Thymus (tissue), 11 donors: ENCODE measurements around the gene JDP2. TPM values are rescaled to one million over a fixed set of nuclear protein-coding genes. Genes with fewer than 3 reads are reported as not detected.

Experiments
- DNase-seq, 9 donors: peaks; one replicate each; pipeline ENCODE4 v3.0.0-alpha.2; 2013; ENCODE audit warnings: low spot score in 9 of 9, low read depth in 6 of 9, missing footprints in 1 of 9
- H3K27ac ChIP-seq, 2 donors: one replicate each; pipeline ENCODE4 v1.5.1; 2013; ENCODE audit warnings: control low read depth in 1 of 2, low read depth in 1 of 2, low read length in 1 of 2, mild to moderate bottlenecking in 1 of 2, moderate library complexity in 1 of 2
- H3K27me3 ChIP-seq, 2 donors: one replicate each; pipeline ENCODE4 v1.5.1; 2013; ENCODE audit warnings: low read length in 1 of 2; ENCODE audit not compliant: control insufficient read depth in 2 of 2, insufficient read depth in 1 of 2
- H3K36me3 ChIP-seq, 2 donors: one replicate each; pipeline ENCODE4 v1.5.1; 2013; ENCODE audit warnings: low read length in 1 of 2, mild to moderate bottlenecking in 1 of 2, moderate library complexity in 1 of 2; ENCODE audit not compliant: control insufficient read depth in 2 of 2, insufficient read depth in 2 of 2
- H3K4me1 ChIP-seq, 2 donors: one replicate each; pipeline ENCODE4 v1.5.1; 2013; ENCODE audit warnings: low read length in 2 of 2; ENCODE audit not compliant: control insufficient read depth in 2 of 2, insufficient read depth in 2 of 2
- H3K4me3 ChIP-seq, 2 donors: one replicate each; pipeline ENCODE4 v1.5.1; 2013; ENCODE audit warnings: low read length in 2 of 2, control low read depth in 1 of 2, mild to moderate bottlenecking in 1 of 2
- H3K9me3 ChIP-seq, 2 donors: one replicate each; pipeline ENCODE4 v1.5.1; 2013; ENCODE audit warnings: low read length in 1 of 2, mild to moderate bottlenecking in 1 of 2; ENCODE audit not compliant: control insufficient read depth in 2 of 2, insufficient read depth in 1 of 2
- WGBS: extraction: QIAGEN DNeasy Blood & Tissue Kit; methylation state at CpG from one replicate; pipeline ENCODE4 v1.1.7; 2013; 5-methylcytosine and 5-hydroxymethylcytosine counted together
- polyA plus RNA-seq: library from polyadenylated mRNA; stranded (reverse); fragments of 200-250 nt; gene quantifications from one replicate; pipeline ENCODE4 v1.2.3, GENCODE V29; 2013
- total RNA-seq: library from RNA; stranded (reverse); fragments of 120-200 nt; gene quantifications from one replicate; pipeline ENCODE4 v1.2.4, GENCODE V29; 2013
- donor health status: healthy.

Gene JDP2
- total and polyA plus RNA-seq, 2 donors = 4.3 to 13.4 TPM

DNA sequence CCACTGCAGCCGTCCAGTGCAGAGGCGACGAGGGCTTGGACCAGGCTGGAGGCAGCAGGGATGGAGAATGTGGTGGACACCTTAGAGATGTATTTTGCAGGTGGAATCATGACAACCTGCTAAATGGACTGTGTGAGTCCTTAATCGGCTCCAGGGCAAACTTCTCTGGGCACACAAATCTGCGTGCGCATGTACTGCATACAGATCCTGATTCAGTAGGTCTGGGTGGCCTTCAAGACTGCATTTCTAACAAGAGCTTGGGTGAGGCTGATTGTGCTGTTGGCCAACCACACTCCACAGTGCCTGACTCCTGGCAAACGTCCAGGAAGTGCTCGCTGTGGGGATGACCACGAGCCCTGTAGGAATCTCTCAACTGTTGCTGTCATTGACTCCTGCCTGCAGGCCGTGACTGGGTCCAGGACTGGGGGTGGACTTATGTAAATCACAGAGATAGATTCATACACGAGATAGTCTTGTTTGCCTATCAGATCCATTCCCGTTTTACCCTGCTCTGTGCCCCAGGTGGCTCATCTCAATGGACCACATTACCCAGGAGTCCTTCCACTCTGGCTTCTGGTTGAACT is 27.2 kb downstream of the JDP2 start:
- Histone ChIP-seq H3K4me3 (no peak overlapping the region), H3K27me3 (no peaks in the 10 kb centered on the region), H3K9me3 (no peaks in the 10 kb centered on the region), H3K36me3 (no peaks in the 10 kb centered on the region), H3K4me1 (peaks cover 3 to 25% of the 10 kb centered on the region in 2 donors), H3K27ac (no peak overlapping the region)
- DNase-seq = no peak
- WGBS = 83% methylated on average over 12 of the region's 12 CpGs

- Histone ChIP-seq H3K27ac (no peak overlapping the region), H3K9me3 (no peaks in the 10 kb centered on the region), H3K4me1 (peaks cover 3 to 17% of the 10 kb centered on the region in 2 donors), H3K36me3 (no peaks in the 10 kb centered on the region), H3K4me3 (no peak overlapping the region), H3K27me3 (no peaks in the 10 kb centered on the region)
- WGBS = 93% methylated on average over 16 of the region's 16 CpGs
- DNase-seq = no peak
These were observed 28.5 kb downstream of the JDP2 start for GRCh38 chr14:75456069-75456996.

GRCh38 chr14:75456997-75457335 is 29.1 kb downstream of the JDP2 start:
- WGBS = 95% methylated on average over 5 of the region's 5 CpGs
- peaks cover 3 to 17% of the 10 kb centered on the region in 2 donors for H3K4me1 ChIP-seq
- H3K4me3 ChIP-seq = no peak overlapping the region
- no peak for DNase-seq
- no peaks in the 10 kb centered on the region for H3K27me3 ChIP-seq
- no peak overlapping the region for H3K27ac ChIP-seq
- no peaks in the 10 kb centered on the region for H3K9me3 ChIP-seq
- no peaks in the 10 kb centered on the region for H3K36me3 ChIP-seq

DNA sequence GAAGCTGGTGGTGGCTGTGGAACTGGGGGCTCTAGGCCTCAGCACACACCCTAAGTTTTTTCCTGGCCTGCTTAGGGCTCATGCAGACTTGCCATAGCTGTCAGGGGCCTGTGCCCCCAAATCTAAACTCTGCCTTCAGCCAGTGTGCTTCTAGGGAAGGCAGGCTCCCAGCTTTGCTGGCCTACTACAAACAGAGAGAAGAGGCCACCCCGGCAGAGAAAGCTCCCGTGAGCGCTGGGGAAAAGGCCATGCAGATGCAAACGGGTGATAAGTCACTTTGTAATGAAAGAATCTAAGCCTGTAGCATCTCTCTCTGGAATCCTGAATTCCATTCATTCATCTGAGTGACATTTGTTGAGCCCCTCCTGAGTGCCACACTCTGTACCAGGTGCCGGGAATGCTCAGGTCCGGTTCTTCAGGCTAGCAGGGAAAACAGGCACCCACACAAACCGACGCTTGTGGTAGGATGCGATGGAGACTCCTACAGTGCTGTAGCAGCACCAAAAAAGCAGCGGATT is 29.9 kb downstream of the JDP2 start:
- DNase-seq = no peak
- Histone ChIP-seq H3K27ac (no peak overlapping the region), H3K4me3 (no peak overlapping the region), H3K4me1 (peaks cover 3 to 17% of the 10 kb centered on the region in 2 donors), H3K9me3 (no peaks in the 10 kb centered on the region), H3K36me3 (no peaks in the 10 kb centered on the region), H3K27me3 (no peaks in the 10 kb centered on the region)
- WGBS = 88% methylated on average over 10 of the region's 10 CpGs

DNA sequence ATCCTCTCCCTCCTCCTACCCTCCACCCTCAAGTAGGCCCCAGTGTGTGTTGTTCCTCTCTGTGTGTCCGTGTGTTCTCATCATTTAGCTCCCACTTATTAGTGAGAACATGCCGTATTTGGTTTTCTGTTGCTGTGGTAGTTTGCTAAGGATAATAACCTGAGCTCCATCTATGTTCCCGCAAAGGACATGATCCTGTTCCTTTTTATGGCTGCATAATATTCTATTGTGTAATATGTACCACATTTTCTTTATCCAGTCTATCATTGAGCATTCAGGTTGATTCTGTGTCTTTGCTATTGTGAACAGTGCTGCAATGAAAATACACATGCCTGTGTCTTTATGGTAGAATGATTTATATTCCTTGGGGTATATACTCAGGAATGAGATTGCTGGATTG is 30.5 kb downstream of the JDP2 start:
- Histone ChIP-seq H3K27me3 (no peaks in the 10 kb centered on the region), H3K36me3 (no peaks in the 10 kb centered on the region), H3K9me3 (no peaks in the 10 kb centered on the region), H3K4me1 (peaks cover 3 to 17% of the 10 kb centered on the region in 2 donors), H3K27ac (no peak overlapping the region), H3K4me3 (no peak overlapping the region)
- WGBS = 96% methylated on average over 3 of the region's 3 CpGs
- no peak for DNase-seq

DNA sequence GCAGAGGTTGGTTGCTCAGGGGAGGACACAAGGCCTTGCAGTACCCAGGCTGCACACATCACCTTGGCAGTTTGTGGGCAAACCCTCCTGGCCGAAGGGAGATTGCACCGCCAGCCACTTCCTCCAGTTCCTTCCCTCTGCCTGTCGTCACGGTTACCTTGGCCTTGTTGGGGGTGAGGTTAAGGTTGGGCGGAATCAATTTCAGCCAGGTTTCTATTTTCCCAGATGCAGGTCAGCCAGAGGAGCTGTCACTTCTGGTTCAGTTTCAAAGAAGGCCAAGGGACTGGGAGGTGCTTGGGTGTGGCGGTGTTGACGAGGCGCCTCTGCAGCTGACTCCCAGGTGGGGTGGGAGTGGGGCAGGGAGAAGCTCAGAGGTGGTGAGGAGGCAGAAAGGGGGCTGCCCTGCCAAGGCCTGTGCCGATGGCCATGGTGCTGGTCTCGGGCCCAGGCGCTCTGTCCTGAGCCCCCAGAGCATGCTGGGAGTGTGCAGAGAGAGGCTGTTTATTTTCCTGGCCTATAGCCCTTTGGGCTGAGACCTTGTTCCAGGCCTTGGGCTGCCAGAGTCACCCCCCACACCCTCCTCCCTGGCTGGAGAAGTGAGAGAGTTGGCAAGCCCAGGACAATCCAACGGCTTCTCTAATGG is 31.4 kb downstream of the JDP2 start:
- peaks cover 3 to 10% of the 10 kb centered on the region in 2 donors for H3K4me1 ChIP-seq
- WGBS = 49% methylated on average over 12 of the region's 12 CpGs
- DNase-seq = peak in 1 of 9 donors; percentile 31
- H3K27ac ChIP-seq = no peak overlapping the region
- H3K36me3 ChIP-seq = no peaks in the 10 kb centered on the region
- H3K27me3 ChIP-seq = no peaks in the 10 kb centered on the region
- H3K9me3 ChIP-seq = no peaks in the 10 kb centered on the region
- no peak overlapping the region for H3K4me3 ChIP-seq

GRCh38 chr14:75459791-75460190 is 32.0 kb downstream of the JDP2 start:
- Histone ChIP-seq H3K9me3 (no peaks in the 10 kb centered on the region), H3K27ac (no peak overlapping the region), H3K4me3 (no peak overlapping the region), H3K27me3 (no peaks in the 10 kb centered on the region), H3K36me3 (no peaks in the 10 kb centered on the region), H3K4me1 (peaks cover 3 to 9% of the 10 kb centered on the region in 2 donors)
- 97% methylated on average over 1 of the region's 1 CpG for WGBS
- no peak for DNase-seq

DNA sequence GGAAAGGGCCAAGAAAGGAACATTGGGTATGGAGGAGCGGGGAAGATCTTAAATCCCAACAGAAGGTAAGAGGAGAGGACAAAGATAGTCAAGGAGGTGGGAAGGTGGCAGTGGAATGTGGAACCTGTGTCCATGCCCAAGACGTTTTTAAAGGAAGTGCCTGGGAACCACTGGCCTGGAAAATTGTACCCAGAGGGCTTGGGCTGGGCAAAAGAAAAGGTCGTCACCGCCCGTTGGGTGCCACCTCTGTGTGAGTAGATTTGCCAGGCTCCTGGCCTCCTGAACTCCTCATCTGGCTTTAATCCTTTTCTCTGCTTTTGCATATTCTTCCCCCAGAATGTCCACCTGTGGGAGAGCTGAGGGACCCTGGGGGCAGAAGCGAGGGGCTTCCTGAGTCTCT is 32.6 kb downstream of the JDP2 start:
- H3K4me3 ChIP-seq = no peak overlapping the region
- H3K36me3 ChIP-seq = no peaks in the 10 kb centered on the region
- no peak overlapping the region for H3K27ac ChIP-seq
- H3K4me1 ChIP-seq = peaks cover 3 to 9% of the 10 kb centered on the region in 2 donors
- H3K27me3 ChIP-seq = no peaks in the 10 kb centered on the region
- 97% methylated on average over 6 of the region's 6 CpGs for WGBS
- no peaks in the 10 kb centered on the region for H3K9me3 ChIP-seq
- DNase-seq = no peak

GRCh38 chr14:75461303-75461702 is 33.5 kb downstream of the JDP2 start:
- H3K36me3 ChIP-seq = no peaks in the 10 kb centered on the region
- no peak overlapping the region for H3K27ac ChIP-seq
- WGBS = 98% methylated on average over 12 of the region's 12 CpGs
- no peak for DNase-seq
- no peaks in the 10 kb centered on the region for H3K27me3 ChIP-seq
- no peaks in the 10 kb centered on the region for H3K9me3 ChIP-seq
- peaks cover 3 to 10% of the 10 kb centered on the region in 2 donors for H3K4me1 ChIP-seq
- no peak overlapping the region for H3K4me3 ChIP-seq
